Measurements from ENCODE around the gene TMEM106C.

The TMEM106C gene

GRCh38 chr12:48004053-48004941 is 40.9 kb downstream of the TMEM106C start, which contains the start of gene COL2A1:
TSS of gene COL2A1 (minus strand) at chr12:48004476. CDS start at chr12:48004321, 155 bp downstream.
- H3K4me3 ChIP-seq (ENCODE audit: control insufficient read depth, low read depth, low read length): peak within 1 kb of the TSS; percentile 5
- no peak for TF ChIP-seq CTCF (IDR thresholded peaks at IDR 0.05; ENCODE audit: control insufficient read depth, insufficient read depth, low read depth, low read length, missing control alignments)
- DNase-seq (ENCODE audit: low read depth): no peak

DNA sequence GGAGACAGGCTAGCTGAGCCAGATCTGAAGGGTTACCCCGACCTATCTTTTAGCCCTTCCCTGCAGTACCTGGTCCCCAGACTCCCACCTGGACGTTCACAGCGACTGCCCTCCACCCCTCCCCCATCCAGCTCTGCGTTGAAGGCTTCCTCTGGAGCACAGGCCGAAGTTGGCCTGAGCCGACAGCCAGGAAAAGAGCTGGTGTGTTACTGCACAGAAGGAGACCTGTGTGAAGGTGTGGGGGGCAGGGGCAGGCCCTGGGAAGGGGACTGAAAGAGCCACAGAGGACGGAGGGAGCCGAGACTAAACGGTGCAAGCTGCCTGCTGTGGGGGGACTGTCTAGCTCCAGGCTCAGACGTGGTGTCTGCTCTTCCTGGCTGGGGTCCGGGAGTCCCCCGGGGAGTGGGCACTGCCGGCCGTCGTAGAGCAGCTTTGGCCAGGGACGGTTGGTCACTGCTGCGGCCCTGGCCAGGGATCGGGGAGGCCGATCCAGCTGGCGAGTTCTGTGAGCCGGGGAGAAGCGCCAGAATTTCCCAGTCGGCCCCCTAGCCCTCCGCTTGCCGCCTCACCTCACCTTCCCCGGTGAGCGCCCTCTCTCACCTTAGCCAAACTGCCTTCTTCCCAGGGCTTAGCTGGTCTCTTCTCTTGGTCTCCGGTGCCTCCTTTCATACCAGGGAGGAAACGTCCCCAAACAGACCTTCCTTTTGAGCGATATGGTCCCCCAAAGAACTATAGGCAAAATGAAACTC is 41.8 kb downstream of the TMEM106C start:
- no peak for TF ChIP-seq CTCF (IDR thresholded peaks at IDR 0.05; ENCODE audit: control insufficient read depth, insufficient read depth, low read depth, low read length, missing control alignments)
- H3K4me3 ChIP-seq (ENCODE audit: control insufficient read depth, low read depth, low read length): no peak overlapping the region
- DNase-seq (ENCODE audit: low read depth): no peak

- no peak for TF ChIP-seq CTCF (IDR thresholded peaks at IDR 0.05; ENCODE audit: control insufficient read depth, insufficient read depth, low read depth, low read length, missing control alignments)
- no peak for DNase-seq (ENCODE audit: low read depth)
- H3K4me3 ChIP-seq (ENCODE audit: control insufficient read depth, low read depth, low read length): no peak overlapping the region
Measured at GRCh38 chr12:48005750-48006021, 42.3 kb downstream of the TMEM106C start.

DNA sequence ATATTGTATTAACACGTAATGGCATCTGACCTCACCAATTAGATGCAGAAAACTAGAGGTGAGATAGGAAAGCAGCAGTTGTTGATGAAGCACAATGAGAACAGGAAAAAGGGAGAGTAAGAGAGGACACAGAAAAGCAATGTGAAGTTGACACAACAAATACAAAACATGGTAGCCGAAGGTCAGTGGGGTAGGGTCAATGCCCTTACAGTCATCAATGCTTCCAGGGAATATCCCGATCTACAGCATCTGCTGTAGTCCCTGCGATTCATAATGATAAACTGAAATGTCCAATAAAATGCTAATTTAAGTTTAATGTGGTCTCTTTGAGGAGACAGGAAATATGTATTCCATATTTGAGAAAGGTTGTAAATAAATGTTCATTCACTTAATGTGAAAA is 43.8 kb downstream of the TMEM106C start:
- no peak overlapping the region for H3K4me3 ChIP-seq (ENCODE audit: control insufficient read depth, low read depth, low read length)
- no peak for DNase-seq (ENCODE audit: low read depth)
- no peak for TF ChIP-seq CTCF (IDR thresholded peaks at IDR 0.05; ENCODE audit: control insufficient read depth, insufficient read depth, low read depth, low read length, missing control alignments)

GRCh38 chr12:48008349-48008748 is 45.0 kb downstream of the TMEM106C start:
- no peak overlapping the region for H3K4me3 ChIP-seq (ENCODE audit: control insufficient read depth, low read depth, low read length)
- TF ChIP-seq CTCF (IDR thresholded peaks at IDR 0.05; ENCODE audit: control insufficient read depth, insufficient read depth, low read depth, low read length, missing control alignments): no peak
- no peak for DNase-seq (ENCODE audit: low read depth)

GRCh38 chr12:48008950-48009349 is 45.6 kb downstream of the TMEM106C start:
- no peak for DNase-seq (ENCODE audit: low read depth)
- H3K4me3 ChIP-seq (ENCODE audit: control insufficient read depth, low read depth, low read length): no peak overlapping the region
- TF ChIP-seq CTCF (IDR thresholded peaks at IDR 0.05; ENCODE audit: control insufficient read depth, insufficient read depth, low read depth, low read length, missing control alignments): no peak

Data from AG09309 (cell line).